SU-DHL-6 (cell line): ENCODE data around the gene NOX3.

Experiments used
- EZH2phosphoT487 ChIP-seq: fragments of 200-600 bp; sonication (generic), shearing (Covaris generic); conservative IDR thresholded peaks from 2 replicates; pipeline ENCODE4 v1.6.1; 2018; ENCODE audit warnings: mild to moderate bottlenecking, antibody characterized with exemption, low read length, moderate library complexity, mixed read lengths
- TF ChIP-seq, protein P1 (sequence below): fragments of 200-600 bp; sonication (generic); IDR thresholded peaks from one replicate; pipeline ENCODE4 v1.5.1; 2017; ENCODE audit warnings: antibody characterized with exemption, mild to moderate bottlenecking, low read length, moderate library complexity; ENCODE audit not compliant: insufficient read depth, poor library complexity, severe bottlenecking

DNA sequence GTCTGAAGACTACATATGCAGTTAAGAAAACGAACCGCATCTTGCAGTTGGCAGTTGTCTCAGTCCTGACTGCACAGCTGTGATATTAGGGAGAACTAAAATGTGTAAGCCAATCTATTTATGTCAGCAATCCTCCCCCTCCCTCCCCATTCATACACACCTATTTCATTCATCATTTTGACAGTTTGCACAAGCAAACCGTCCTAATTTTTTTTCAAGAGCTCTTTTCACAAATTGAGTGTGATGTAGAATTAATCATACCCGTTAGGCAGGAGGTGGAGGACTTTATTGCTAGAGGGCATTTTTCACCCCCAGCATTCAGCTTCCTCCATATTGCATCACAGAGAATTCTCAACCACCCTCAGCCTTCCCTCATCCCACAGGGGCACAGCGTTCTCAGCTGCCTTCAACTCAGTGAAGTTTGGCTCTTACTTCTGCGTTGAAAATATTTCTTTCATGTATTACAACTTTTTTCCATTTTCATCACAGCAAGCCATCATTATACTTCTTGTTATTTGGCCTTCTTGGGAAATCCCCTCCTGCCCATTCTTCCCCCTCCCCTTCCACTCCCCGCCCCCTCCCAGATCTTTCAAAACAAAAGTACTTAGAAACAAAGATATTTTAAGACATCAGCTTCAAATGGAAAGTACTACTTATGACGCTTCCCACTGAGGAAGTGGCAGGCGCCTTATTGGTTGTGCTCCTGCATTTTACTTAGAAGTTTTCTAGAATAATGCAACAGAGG lies 37.5 kb downstream of the NOX3 start:
- TF ChIP-seq, protein P1, sequence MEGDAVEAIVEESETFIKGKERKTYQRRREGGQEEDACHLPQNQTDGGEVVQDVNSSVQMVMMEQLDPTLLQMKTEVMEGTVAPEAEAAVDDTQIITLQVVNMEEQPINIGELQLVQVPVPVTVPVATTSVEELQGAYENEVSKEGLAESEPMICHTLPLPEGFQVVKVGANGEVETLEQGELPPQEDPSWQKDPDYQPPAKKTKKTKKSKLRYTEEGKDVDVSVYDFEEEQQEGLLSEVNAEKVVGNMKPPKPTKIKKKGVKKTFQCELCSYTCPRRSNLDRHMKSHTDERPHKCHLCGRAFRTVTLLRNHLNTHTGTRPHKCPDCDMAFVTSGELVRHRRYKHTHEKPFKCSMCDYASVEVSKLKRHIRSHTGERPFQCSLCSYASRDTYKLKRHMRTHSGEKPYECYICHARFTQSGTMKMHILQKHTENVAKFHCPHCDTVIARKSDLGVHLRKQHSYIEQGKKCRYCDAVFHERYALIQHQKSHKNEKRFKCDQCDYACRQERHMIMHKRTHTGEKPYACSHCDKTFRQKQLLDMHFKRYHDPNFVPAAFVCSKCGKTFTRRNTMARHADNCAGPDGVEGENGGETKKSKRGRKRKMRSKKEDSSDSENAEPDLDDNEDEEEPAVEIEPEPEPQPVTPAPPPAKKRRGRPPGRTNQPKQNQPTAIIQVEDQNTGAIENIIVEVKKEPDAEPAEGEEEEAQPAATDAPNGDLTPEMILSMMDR: no peak
- TF ChIP-seq EZH2phosphoT487: no peak
